IPS-20b (cell line): ENCODE results near the gene PRR19.

Source experiments
- H3K27ac ChIP-seq: one replicate; pipeline ENCODE4 v1.5.1; 2013; ENCODE audit warnings: low read length
- H3K27me3 ChIP-seq: 2 replicates; pipeline ENCODE4 v1.6.1; 2013; ENCODE audit warnings: mild to moderate bottlenecking, low read length, inconsistent platforms; ENCODE audit not compliant: insufficient read depth
- H3K36me3 ChIP-seq: 2 replicates; pipeline ENCODE4 v1.6.1; 2013; ENCODE audit warnings: low read depth, mild to moderate bottlenecking, inconsistent platforms, low read length, moderate library complexity; ENCODE audit not compliant: insufficient read depth
- H3K4me1 ChIP-seq: 2 replicates; pipeline ENCODE4 v1.6.1; 2013; ENCODE audit warnings: mild to moderate bottlenecking, control low read depth, inconsistent platforms, low read length, moderate library complexity; ENCODE audit not compliant: insufficient read depth
- H3K4me3 ChIP-seq: 2 replicates; pipeline ENCODE4 v1.5.1; 2013; ENCODE audit warnings: mild to moderate bottlenecking, low read length, inconsistent platforms
- H3K9ac ChIP-seq: 2 replicates; pipeline ENCODE4 v1.6.1; 2013; ENCODE audit warnings: low read depth, mild to moderate bottlenecking, inconsistent platforms, low read length, moderate library complexity
- H3K9me3 ChIP-seq: 2 replicates; pipeline ENCODE4 v1.6.1; 2013; ENCODE audit warnings: mild to moderate bottlenecking, low read depth, low read length, inconsistent platforms; ENCODE audit not compliant: insufficient read depth

Gene PRR19

DNA sequence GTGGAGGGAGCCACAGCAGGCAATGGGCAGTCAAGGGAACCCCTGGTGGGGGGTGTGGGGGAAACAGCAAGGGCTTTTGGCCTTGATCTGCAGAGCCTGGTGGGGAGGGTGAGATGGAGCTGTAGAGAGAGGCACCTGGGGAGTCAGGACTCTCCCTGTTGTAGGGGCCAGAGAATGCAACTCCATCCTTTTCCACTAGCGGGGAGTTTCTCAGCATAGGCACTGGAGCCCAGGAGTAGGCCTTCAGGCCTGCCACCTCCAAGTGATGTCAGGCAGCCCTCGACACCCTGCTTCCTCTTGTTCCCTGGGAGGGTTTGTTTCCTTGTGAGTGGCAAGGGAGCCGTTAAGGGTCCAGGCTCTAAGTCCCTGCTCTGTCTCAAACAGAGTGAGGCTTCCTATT, 48.5 kb downstream of the PRR19 start:
- peaks cover 3% of the 10 kb centered on the region; the same call in 1 of the 2 replicates for H3K36me3 ChIP-seq
- no peaks in the 10 kb centered on the region for H3K4me1 ChIP-seq
- no peak overlapping the region for H3K9ac ChIP-seq
- H3K27me3 ChIP-seq: no peaks in the 10 kb centered on the region
- H3K4me3 ChIP-seq: no peak overlapping the region
- H3K27ac ChIP-seq: no peak overlapping the region
- H3K9me3 ChIP-seq: no peaks in the 10 kb centered on the region

DNA sequence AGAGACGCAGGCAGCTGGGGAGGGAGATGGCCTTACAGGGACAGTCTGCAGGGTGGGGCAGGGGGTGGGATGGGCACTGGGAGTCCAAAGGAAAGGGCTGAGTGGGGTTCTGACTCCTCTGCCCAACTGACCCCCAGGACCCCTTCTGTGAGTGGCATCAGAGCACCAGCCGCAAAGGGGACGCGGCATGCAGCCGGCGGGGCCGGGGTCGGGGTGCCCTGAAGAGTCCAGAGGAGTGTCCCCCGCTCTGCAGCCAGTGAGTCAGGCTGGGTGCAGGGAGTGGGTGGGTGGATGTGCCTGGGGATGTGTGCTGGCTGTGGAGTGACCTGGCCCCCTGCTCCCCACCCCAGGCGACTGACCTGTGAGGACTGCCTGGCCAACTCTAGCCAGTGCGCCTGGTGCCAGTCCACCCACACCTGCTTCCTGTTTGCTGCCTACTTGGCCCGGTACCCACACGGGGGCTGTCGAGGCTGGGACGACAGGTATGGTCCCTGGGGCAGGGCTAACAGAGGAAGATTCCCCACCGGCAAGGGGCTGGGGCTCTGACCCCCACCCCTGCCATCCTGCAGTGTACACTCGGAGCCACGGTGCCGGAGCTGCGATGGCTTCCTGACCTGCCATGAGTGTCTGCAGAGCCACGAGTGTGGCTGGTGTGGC, 49.3 kb downstream of the PRR19 start:
- Histone ChIP-seq H3K4me3 (no peak overlapping the region), H3K27ac (no peak overlapping the region), H3K27me3 (no peaks in the 10 kb centered on the region), H3K36me3 (peaks cover 9% of the 10 kb centered on the region), H3K4me1 (no peaks in the 10 kb centered on the region), H3K9ac (no peak overlapping the region), H3K9me3 (no peaks in the 10 kb centered on the region)

- H3K4me1 ChIP-seq: no peaks in the 10 kb centered on the region
- H3K4me3 ChIP-seq: no peak overlapping the region
- H3K27me3 ChIP-seq: no peaks in the 10 kb centered on the region
- H3K27ac ChIP-seq: no peak overlapping the region
- H3K9me3 ChIP-seq: no peaks in the 10 kb centered on the region
- H3K36me3 ChIP-seq: peaks cover 18% of the 10 kb centered on the region
- H3K9ac ChIP-seq: no peak overlapping the region
Observed at GRCh38 chr19:42352301-42353259, 50.6 kb downstream of the PRR19 start.

GRCh38 chr19:42353341-42354015, 51.5 kb downstream of the PRR19 start:
- Histone ChIP-seq H3K9ac (no peak overlapping the region), H3K4me1 (no peaks in the 10 kb centered on the region), H3K27me3 (no peaks in the 10 kb centered on the region), H3K27ac (no peak overlapping the region), H3K36me3 (peaks cover 18% of the 10 kb centered on the region), H3K9me3 (no peaks in the 10 kb centered on the region), H3K4me3 (no peak overlapping the region)

GRCh38 chr19:42355896-42356295, 54.0 kb downstream of the PRR19 start:
- H3K27ac ChIP-seq: no peak overlapping the region
- H3K9ac ChIP-seq: no peak overlapping the region
- no peaks in the 10 kb centered on the region for H3K9me3 ChIP-seq
- no peaks in the 10 kb centered on the region for H3K4me1 ChIP-seq
- peaks cover 18% of the 10 kb centered on the region for H3K36me3 ChIP-seq
- H3K4me3 ChIP-seq: no peak overlapping the region
- H3K27me3 ChIP-seq: no peaks in the 10 kb centered on the region

- H3K27me3 ChIP-seq: no peaks in the 10 kb centered on the region
- H3K4me3 ChIP-seq: no peak overlapping the region
- H3K4me1 ChIP-seq: no peaks in the 10 kb centered on the region
- H3K36me3 ChIP-seq: peaks cover 18% of the 10 kb centered on the region
- no peak overlapping the region for H3K9ac ChIP-seq
- no peak overlapping the region for H3K27ac ChIP-seq
- H3K9me3 ChIP-seq: no peaks in the 10 kb centered on the region
Observed at GRCh38 chr19:42356686-42357085, 54.8 kb downstream of the PRR19 start.

DNA sequence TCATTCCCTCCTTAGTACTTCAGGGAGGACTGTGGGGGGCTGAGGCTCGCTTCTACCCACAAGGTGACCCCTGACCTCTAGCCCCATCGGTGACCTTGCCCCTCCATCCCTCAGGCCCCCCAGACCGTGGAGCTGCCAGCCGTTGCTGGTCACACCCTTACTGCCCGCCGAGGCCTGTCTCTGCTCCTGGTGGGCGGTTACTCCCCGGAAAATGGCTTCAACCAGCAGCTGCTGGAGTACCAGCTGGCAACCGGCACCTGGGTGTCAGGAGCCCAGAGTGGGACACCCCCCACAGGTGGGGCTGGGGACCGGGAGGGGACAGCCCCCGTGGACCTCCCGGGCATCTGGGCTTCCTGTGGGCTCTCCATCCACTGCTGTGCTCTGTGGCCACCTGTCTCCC, 55.4 kb downstream of the PRR19 start:
- Histone ChIP-seq H3K9me3 (no peaks in the 10 kb centered on the region), H3K9ac (no peak overlapping the region), H3K4me1 (no peaks in the 10 kb centered on the region), H3K27me3 (no peaks in the 10 kb centered on the region), H3K36me3 (peaks cover 18% of the 10 kb centered on the region), H3K4me3 (no peak overlapping the region), H3K27ac (no peak overlapping the region)
